GM15510 (cell line): ENCODE data around the gene NRXN3.

Experiments used
- POLR2A ChIP-seq: IDR thresholded peaks from 3 replicates; pipeline ENCODE4 v1.6.1; 2011; ENCODE audit warnings: borderline replicate concordance; ENCODE audit not compliant: insufficient read length; ENCODE audit errors: extremely low read depth

NRXN3 gene

DNA sequence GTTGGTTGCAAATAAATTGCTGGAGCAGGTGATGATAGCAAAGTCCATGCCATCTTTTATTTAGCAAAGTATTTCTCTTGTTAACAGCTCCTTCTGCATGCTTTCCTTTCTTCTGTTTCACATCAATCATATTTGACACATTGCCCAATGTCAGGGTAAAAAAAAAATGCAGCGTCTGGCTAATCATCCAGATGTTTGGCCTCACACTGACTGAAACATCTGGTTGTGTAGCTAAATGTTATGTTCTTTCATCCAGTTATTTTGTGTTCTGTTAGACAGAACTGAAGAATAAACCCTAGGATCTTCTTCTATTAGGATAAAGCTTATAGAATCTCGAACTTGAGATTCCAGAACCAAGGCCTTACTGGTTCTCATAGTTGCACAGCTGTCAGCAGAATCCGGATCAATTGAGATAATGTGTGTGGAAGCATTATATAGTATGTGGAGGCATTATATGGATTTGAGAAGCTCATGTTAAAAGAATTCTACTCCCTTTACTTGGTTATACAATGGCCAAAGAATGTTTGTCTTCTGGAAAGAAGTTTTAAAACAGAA is 1182.0 kb downstream of the NRXN3 start:
- no peak for TF ChIP-seq POLR2A

DNA sequence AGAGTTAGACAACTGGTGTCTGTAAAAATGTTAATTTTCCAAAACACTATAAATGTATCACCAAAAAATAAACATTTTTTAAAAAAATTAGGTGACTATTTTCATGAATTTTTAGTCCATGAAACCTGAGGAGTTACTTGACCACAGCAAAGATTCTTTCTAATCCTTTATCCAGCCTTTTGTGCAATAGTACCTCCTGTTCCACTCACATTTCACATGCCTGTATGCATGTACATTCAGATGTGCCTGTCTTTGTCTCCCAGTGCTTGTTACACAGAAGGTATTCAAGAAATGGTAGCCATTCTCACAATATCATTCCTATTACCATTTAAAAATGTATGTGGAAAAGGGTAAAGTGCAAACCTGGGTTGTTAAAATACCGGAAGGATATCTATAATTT is 1184.2 kb downstream of the NRXN3 start:
- TF ChIP-seq POLR2A = no peak

DNA sequence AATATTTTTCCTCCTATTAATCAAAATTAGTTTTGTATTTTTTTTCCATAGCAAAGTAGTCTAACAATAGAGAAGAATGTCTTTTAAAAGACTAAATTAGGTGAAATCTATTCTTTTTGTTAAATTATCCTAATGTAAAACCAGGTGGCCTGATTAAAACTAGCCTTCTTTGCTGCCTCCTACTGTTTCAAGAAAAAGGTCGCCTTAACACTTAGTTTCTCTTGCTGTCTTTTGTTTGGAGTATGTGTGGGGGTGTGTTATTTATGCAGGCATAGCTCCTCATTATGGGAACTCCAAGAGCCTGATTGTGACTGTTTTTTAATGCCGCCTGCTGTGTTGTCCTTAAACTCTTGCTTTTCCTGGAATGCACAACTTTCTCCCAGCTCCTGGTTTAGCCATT is 1185.9 kb downstream of the NRXN3 start:
- no peak for TF ChIP-seq POLR2A

DNA sequence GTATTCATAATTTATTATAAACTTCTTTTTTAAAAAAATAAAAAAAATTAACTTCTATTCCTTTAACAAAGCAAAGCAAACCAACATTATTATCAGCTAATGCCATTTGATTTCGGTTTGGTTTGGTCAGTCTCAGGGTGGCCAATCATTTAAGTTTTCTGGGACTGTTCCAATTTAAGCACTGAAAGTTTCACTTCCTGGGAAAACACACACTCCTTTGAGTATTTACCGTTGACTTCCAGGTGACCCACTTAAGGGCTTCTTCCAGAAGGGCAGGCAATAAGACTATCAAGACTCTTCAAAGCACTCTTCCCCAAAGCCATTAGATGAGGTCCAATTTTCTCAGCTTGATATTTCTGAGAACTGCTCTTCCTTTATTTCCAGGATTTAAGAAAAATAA is 1187.1 kb downstream of the NRXN3 start:
- no peak for TF ChIP-seq POLR2A

DNA sequence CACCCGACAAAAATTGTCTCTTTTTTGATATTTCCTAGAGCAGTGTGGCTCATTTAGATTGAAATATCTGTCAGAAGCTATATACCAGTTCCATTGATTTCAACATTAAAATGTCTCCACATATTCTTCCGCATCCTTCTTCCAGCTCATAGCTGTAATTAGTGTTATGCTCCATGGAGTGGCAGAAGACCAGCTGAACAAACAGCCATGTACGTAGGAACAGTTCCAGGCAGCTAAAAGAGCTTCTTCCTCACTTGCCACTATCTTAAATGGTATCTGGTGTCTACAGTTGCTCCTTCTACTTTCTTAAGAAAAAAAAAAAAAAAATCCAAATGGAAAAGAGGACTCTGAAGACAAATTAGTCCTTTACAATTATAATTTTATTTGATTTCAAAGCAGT is 1193.1 kb downstream of the NRXN3 start:
- TF ChIP-seq POLR2A = no peak

DNA sequence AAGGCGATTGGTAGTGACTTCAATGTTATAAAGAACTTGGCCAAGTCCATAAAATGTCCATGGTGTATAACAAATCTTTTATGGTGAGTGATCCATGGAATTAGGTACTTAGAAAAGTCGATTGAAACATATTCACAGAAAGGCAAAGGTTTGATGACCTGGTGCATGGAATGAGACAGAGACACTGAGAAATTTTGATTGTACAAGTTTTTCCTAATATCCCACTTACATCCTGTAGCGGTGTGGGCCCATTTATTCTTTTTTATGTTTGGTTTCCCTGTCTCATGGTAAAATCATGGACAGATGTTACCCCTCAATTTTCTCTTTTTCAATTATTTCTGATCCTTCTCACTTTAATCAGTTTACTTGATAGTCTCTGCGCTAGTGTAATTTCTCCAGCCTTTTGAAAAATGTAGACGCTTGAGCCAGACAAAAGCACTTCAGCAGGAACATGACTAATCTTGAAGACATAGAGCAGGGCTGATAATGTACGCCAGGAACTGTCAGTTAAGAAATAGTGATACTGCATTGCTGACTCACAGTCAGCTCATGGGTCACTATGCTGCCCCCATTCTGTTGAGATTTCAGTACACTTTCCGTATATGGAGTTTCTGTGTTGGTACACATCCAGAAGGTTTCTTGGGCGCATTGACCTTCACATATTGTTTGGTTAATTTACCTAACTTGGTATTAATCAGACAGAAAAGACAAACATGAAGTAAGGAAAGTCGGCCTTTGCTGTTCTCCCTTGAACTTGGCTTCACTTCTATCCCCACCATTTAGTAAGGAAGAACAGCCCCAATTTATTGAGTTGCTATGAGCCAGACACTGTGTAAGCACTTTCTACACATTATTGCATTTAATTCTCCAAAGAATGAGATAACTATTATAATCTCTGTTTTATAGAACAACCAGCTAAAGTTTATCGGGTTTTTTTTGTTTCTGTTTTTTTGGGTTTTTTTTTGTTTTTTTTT is 1199.5 kb downstream of the NRXN3 start:
- no peak for TF ChIP-seq POLR2A

DNA sequence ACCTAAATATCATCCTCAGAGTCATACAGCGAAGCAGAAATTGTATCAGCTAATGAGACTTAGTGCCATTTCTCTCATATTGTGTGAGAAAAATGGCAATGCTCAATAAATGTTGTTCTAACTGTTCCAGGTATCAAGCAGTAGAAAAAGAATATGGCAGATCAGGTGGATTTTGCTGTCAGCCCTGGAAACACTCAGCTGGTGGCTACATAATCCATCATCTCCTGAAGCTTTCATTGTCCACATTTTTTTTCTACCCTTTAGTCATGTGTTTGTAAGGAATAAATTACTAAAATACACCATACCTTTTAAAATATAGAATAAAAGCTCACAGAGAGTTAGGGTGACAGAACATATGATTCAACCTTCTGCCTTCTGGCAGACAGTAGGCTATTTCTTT is 1200.8 kb downstream of the NRXN3 start:
- TF ChIP-seq POLR2A = no peak

DNA sequence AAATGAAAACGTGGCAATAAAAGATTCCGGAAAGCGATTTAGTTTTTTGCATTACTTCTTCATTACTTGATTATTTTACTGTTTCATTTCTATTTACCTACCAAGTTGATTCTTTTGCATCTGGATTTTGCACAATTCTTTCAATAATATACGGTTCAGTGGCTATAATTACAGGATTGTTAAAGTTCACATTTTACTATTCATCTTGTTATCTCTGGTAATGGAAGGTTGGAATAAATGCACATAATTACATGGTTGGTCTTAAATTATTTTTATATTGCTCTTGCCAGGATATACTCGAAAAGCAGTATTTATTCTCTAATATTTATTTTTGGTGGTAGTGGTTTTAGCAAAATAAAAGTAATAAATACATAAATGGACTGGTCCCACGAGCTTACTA is 1203.3 kb downstream of the NRXN3 start:
- TF ChIP-seq POLR2A = no peak

DNA sequence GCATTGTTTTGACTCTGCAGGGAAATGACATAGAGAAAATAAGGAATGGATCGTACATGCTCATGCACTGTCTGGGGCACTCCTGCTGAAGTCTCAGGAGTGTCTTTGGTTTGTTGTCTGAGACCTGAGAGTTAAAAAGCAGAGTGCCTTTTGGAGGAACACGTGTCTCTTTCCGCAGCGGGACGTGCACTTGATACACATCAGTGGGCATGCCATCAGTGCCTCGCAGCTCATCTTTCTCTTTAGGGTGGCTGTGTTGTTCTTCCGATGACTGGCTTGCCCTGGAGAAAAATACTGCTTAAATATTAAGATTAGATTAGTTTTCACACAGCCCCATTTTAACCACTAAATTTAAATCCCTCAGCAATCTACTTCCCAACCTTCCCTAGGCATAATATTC is 1205.2 kb downstream of the NRXN3 start:
- no peak for TF ChIP-seq POLR2A

DNA sequence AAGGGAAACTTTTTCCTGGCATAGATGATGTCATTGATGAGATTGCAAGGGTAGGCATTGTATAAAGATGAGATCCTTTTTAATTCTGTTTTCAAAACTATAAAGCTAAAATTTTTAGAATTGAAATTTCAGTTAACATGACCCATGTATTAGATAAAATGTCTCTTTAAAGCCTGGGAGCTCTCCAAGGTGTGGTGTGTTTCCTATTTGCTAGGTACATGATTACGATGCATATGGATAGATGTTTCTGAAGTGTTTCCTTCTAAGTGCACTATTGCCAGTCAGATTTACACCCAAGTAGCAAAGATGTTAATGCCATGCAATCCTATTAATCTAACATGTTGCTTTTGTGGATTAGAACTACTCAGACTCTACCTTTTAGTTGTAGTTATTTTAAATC is 1206.4 kb downstream of the NRXN3 start:
- no peak for TF ChIP-seq POLR2A

DNA sequence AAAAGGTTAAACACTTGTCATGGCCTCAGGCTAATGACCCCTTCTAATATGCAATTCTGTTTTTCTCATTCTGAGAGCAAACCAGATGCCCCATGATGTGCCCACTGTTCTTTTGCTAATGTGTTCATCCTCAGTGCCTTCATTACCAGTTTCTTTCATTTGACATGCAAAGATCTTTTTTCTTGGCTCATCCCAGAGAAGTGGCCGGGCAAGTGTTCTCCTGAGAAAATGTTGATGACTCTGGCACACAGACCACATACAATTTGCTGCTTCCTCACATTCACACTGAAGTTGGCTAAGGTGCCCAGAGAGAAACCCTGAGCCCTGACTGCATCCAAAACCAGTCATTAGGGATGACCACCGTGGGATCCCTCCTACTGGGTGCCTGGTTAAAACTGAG is 1207.8 kb downstream of the NRXN3 start:
- TF ChIP-seq POLR2A = no peak

DNA sequence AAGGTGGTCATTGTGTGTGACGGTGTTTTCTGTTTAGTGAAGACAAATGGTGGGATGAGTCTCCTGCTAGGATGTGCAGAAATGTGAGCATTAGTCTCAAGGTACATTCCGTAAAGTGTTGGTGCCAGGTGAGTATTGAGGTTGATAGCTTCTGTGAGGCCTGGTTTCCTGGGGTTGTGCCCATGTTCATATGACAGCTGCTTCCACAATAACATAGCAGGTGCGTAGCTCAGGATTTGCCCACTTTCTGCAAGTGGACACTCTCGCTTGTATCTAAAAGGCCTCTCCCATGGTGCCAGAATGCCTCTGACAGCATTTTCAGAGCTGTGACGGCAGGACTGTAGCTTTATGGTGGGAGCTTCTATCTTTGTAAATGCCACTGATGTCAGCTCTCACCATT is 1209.1 kb downstream of the NRXN3 start:
- TF ChIP-seq POLR2A = no peak

DNA sequence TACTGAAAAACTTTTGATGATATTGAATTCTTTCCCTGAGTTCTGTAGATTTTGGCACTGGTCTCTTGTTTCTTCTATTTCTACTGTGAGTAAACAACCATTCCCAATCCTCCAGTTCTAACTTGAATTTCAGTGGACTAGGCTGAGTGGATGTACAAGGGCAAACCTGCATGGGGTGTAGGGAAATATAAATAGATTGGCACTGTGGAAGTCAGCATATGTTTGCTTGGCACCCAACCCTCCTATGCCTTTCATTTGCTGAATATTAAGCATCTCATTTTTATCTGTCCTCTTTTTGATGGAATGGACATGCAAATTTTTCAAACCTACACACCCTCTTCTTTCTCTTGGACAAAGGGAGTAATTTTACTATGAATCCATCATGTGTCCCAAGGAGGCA is 1212.9 kb downstream of the NRXN3 start:
- TF ChIP-seq POLR2A = no peak

DNA sequence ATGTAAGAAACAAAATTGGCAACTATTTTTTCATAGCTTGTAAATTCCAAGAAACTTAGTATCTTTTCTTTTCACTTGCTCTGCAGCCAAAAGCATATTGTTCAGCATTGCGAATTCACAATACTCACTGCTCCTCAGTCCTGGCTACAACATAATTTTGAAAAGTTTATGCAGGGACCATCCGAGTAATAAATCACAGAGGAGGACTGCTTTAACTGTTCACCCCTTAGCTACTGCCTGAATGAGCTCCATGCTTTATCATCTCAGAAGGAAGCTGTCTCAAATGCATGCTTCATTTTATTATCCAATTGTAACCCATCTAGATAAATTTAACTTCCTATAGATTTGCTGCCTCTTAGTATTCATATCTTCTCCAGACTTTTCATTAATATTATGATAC is 1213.3 kb downstream of the NRXN3 start:
- no peak for TF ChIP-seq POLR2A

DNA sequence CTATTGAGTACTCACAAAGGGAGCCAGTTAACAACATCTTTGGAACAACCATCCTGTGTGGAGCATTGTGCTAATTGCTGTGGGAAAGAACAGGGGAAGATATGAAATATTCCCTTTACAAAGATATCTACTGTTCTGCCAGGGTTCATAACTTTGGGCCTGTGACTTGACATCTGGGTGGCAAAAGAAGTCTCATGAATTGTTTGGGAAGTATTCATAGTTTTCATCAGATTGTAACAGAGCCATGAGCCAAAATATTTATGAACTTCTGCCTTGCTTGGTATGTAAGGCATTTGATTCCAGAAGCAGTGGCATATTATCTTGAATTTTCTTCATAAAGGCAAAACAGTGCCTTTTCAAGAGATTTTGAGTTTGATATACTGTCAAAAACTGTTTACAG is 1224.9 kb downstream of the NRXN3 start:
- no peak for TF ChIP-seq POLR2A

DNA sequence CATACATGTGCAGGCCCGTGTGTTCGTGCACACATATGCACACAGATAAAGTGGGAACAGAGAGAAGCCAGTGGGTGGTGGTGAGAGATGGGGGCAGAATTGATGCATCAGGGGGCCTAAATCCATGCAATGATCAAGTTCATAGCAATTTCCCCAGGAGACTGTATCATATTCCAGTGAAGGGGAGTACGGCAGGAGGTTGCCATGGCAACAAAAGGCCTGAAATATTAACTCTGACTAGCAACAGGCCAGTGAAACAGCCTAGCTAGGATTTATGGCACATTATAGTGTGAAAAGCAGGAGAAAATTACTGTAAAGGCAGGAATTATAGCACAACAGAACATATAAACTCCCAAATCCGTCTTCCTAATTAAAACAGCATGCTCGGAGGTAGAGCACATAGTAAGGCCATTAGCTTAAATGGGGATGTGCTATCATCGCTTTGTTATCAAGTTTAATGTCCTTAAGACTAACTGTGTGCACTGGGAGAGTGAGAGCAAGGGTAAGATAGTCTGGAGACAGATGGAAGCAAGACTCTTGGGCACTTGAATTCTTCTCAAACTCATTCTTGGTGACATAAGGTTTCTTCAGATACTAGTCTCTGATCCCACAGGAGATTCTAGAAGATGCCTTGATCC is 1234.8 kb downstream of the NRXN3 start:
- TF ChIP-seq POLR2A = no peak
